Activated CD8-positive, alpha-beta T cell treated with anti-CD3 and anti-CD28 coated beads for 36 hours (primary cell): ENCODE results near the gene PARD6B. TPM values are rescaled to one million over a fixed set of nuclear protein-coding genes. Genes with fewer than 3 reads are reported as not detected.

Source experiments
- ATAC-seq: fragments of 200-7000 bp; cut with Tn5 transposase; one replicate; pipeline ENCODE4 v1.10.0; 2021; ENCODE audit warnings: mild to moderate bottlenecking, moderate library complexity
- CTCF ChIA-PET: fragments of 350-600 bp; sonication (Branson Sonifier 250); formaldehyde crosslinking; loops from one replicate; lab custom pipeline; 2021; ENCODE audit warnings: antibody characterized with exemption; lab: Charles Lee
- POLR2A ChIA-PET: fragments of 350-600 bp; sonication (Branson Sonifier 250); formaldehyde crosslinking; loops from one replicate; lab custom pipeline; 2021; ENCODE audit warnings: antibody characterized with exemption; lab: Charles Lee
- DNase-seq: peaks from one replicate; pipeline ENCODE4 v3.0.0-alpha.2; 2020
- H3K27ac Mint-ChIP-seq: one replicate; pipeline ENCODE4 v1.8.0; 2021; ENCODE audit warnings: mild to moderate bottlenecking, mixed read lengths
- H3K27me3 Mint-ChIP-seq: one replicate; pipeline ENCODE4 v1.8.0; 2021; ENCODE audit warnings: mixed read lengths
- H3K36me3 Mint-ChIP-seq: one replicate; pipeline ENCODE4 v1.8.0; 2021; ENCODE audit warnings: low read depth, mixed read lengths
- H3K4me1 Mint-ChIP-seq: one replicate; pipeline ENCODE4 v1.8.0; 2021; ENCODE audit warnings: low read depth, mixed read lengths
- H3K4me3 Mint-ChIP-seq: one replicate; pipeline ENCODE4 v1.8.0; 2021; ENCODE audit warnings: mild to moderate bottlenecking, moderate library complexity, mixed read lengths
- H3K9me3 Mint-ChIP-seq: one replicate; pipeline ENCODE4 v1.8.0; 2021; ENCODE audit warnings: mixed read lengths
- CTCF ChIP-seq: fragments of 200-600 bp; IDR thresholded peaks from one replicate; pipeline ENCODE4 v1.8.0; 2022; ENCODE audit warnings: antibody characterized with exemption, mild to moderate bottlenecking
- intact Hi-C: fragments of 100-400 bp; cut with micrococcal nuclease; formaldehyde crosslinking; loops from one replicate; pipeline ENCODE4 v1.10.0; 2022
- total RNA-seq, 2 experiments: library from RNA; stranded (reverse); gene quantifications; one replicate each; pipeline ENCODE4 v1.2.3, GENCODE V29; 2021

PARD6B gene
- total RNA-seq, 2 experiments from 2014 or later, result 4.7 to 6.6 TPM

DNA sequence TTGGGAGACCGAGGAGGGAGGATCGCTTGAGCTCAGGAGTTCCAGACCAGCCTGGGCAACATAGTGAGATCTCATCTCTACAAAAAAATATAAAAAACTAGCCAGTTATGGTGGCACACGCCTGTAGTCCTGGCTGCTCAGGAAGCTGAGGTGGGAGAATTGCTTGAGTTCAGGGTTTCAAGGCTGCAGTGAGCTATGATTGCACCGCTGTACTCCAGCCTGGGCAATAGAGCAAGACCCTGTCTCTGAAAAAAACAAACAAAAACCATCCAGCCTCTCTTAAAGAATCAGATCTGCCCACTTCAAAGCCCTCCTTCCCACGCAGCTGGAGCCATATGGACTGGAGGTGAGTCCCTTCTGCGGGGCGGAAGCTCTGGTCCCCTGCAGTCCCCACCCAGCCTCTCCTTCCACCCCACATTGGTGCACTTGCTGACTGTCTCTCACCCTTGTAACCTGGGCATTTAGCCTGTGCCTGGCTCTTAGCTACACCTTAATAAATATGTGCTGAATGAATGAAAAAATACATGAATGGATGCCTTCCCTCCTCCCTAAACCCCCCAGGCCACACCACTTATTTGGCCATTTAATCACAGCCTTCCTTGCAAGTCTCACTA lies 7.2 kb upstream of the PARD6B start:
- peaks cover 10% of the 10 kb centered on the region for H3K4me1 Mint-ChIP-seq
- POLR2A ChIA-PET, result interaction anchor here (0.5 to 1.2 kb wide), 3 partner anchors 10 to 208 kb away, joined by 3 read pairs; no protein-coding TSS in a partner anchor
- H3K4me3 Mint-ChIP-seq, result no peak overlapping the region
- no peaks in the 10 kb centered on the region for H3K27me3 Mint-ChIP-seq
- no peak overlapping the region for H3K27ac Mint-ChIP-seq
- ATAC-seq (no peak), DNase-seq (no peak)
- CTCF ChIA-PET, result interaction anchor here (1.0 to 2.3 kb wide), 3 partner anchors 11 to 205 kb away, joined by 3 to 10 read pairs (median 4); no protein-coding TSS in a partner anchor
- intact Hi-C loops, result no loop called here
- H3K36me3 Mint-ChIP-seq, result no peaks in the 10 kb centered on the region
- no peak for TF ChIP-seq CTCF
- H3K9me3 Mint-ChIP-seq, result no peaks in the 10 kb centered on the region

- DNase-seq, result peak; percentile 91
- peak; percentile 99 for ATAC-seq
- ChIA-PET CTCF (interaction anchor here (0.7 to 2.3 kb wide), 4 partner anchors 11 to 204 kb away, joined by 3 to 10 read pairs (median 4); no protein-coding TSS in a partner anchor), POLR2A (interaction anchor here (0.5 to 1.3 kb wide), 3 partner anchors 9 to 72 kb away, joined by 3 read pairs; no protein-coding TSS in a partner anchor)
- intact Hi-C loops, result no loop called here
- Mint-ChIP-seq H3K4me3 (no peak overlapping the region), H3K27ac (no peak overlapping the region), H3K27me3 (no peaks in the 10 kb centered on the region), H3K9me3 (no peaks in the 10 kb centered on the region), H3K36me3 (no peaks in the 10 kb centered on the region), H3K4me1 (peaks cover 10% of the 10 kb centered on the region)
- TF ChIP-seq CTCF, result no peak
Observed at GRCh38 chr20:50724851-50725723, 6.3 kb upstream of the PARD6B start.

DNA sequence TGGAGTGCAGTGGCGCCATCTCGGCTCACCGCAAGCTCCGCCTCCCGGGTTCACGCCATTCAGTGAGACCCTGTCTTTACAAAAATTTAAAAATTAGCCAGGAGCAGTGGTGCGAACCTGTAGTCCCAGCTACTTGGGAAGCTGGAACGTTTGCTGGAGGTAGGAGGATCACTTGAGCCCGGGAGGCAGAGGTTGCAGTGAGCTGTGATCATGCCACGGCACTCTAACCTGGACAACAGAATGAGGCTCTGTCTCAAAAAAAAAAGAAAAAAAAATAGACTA lies 5.7 kb upstream of the PARD6B start:
- ChIA-PET CTCF (interaction anchor here (0.7 to 2.3 kb wide), 3 partner anchors 12 to 68 kb away, joined by 3 to 10 read pairs (median 3); no protein-coding TSS in a partner anchor), POLR2A (interaction anchor here (1.3 kb wide), 1 partner anchor 20 kb away, joined by 3 read pairs; no protein-coding TSS in a partner anchor)
- DNase-seq (no peak), ATAC-seq (no peak)
- H3K36me3 Mint-ChIP-seq, result no peaks in the 10 kb centered on the region
- TF ChIP-seq CTCF, result no peak
- peaks cover 13% of the 10 kb centered on the region for H3K4me1 Mint-ChIP-seq
- no peak overlapping the region for H3K27ac Mint-ChIP-seq
- no peaks in the 10 kb centered on the region for H3K9me3 Mint-ChIP-seq
- no peaks in the 10 kb centered on the region for H3K27me3 Mint-ChIP-seq
- H3K4me3 Mint-ChIP-seq, result no peak overlapping the region
- intact Hi-C loops, result no loop called here

DNA sequence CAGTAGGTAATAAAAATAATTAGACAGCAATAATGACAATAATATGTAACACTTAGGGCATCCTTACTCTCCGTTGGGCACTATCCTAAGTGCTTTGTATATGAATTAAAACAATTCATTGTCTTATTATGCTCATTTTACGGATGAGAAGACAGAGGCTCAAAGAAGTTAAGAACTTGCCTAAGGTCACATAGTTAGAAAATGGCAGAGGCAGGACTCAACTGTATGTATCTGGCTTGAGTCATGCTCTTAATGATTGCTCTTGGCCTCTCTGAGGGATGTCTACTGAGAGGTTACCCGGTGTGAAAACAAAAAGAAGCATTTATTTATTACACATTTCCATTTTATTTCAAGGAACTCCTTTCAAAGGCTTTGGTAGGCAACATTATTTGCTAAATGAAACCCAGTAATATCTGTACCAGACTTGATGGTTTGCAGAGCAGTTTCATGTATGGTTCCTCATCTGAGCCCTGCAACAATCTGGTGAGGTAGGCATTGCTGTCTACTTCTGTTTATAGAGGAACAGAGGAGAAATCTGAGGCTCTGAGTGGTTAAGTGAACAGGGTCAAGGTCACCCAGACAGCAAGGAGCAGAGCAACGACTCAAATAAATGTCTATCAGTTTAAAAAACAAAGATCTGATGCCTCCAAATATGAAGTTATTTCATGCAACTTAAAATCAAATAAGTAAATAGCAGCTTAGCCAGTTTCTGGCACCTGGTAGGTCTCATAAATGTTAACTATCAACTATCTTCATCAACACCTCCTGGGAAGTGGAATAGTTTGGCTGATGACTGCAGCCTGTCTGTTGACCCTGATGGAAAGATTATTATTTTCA lies 4.2 kb upstream of the PARD6B start:
- ATAC-seq, result no peak
- CTCF ChIA-PET, result interaction anchor here (3.6 kb wide), 1 partner anchor 22 kb away, joined by 13 read pairs; no protein-coding TSS in a partner anchor
- peaks cover 13% of the 10 kb centered on the region for H3K4me1 Mint-ChIP-seq
- intact Hi-C loops, result no loop called here
- H3K27me3 Mint-ChIP-seq, result no peaks in the 10 kb centered on the region
- H3K27ac Mint-ChIP-seq, result no peak overlapping the region
- no peaks in the 10 kb centered on the region for H3K9me3 Mint-ChIP-seq
- TF ChIP-seq CTCF, result no peak
- POLR2A ChIA-PET, result no interaction called here
- H3K36me3 Mint-ChIP-seq, result no peaks in the 10 kb centered on the region
- no peak for DNase-seq
- no peak overlapping the region for H3K4me3 Mint-ChIP-seq
